ENCODE data around the gene CTPS2.
"Not testable (repeated sequence)": the region's sequence is repeated elsewhere in the genome, so short reads cannot be mapped to it uniquely, and the experiment has no call there.

CTPS2 gene

GRCh38 chrX:16618422-16618821 is 94.0 kb downstream of the CTPS2 start:
- no peak for TF ChIP-seq ZFX (IDR thresholded peaks at IDR 0.05; ENCODE audit: borderline replicate concordance)
- no peak for TF ChIP-seq CTCF (IDR thresholded peaks at IDR 0.05)
- no peak overlapping the region for H3K27ac ChIP-seq

- H3K27ac ChIP-seq: no peak overlapping the region
- TF ChIP-seq CTCF (IDR thresholded peaks at IDR 0.05) (no peak), ZFX (IDR thresholded peaks at IDR 0.05; ENCODE audit: borderline replicate concordance) (no peak)
These were observed 95.1 kb downstream of the CTPS2 start for GRCh38 chrX:16617382-16617781.

GRCh38 chrX:16612257-16612897 is 100.1 kb downstream of the CTPS2 start:
- H3K27ac ChIP-seq: no peak overlapping the region
- no peak for TF ChIP-seq CTCF (IDR thresholded peaks at IDR 0.05)
- TF ChIP-seq ZFX (IDR thresholded peaks at IDR 0.05; ENCODE audit: borderline replicate concordance): no peak

GRCh38 chrX:16610654-16611053 is 101.8 kb downstream of the CTPS2 start:
- H3K27ac ChIP-seq: not testable (repeated sequence)

GRCh38 chrX:16610121-16610621 is 102.3 kb downstream of the CTPS2 start:
- TF ChIP-seq ZFX (IDR thresholded peaks at IDR 0.05; ENCODE audit: borderline replicate concordance) (no peak), CTCF (IDR thresholded peaks at IDR 0.05) (no peak)
- no peak overlapping the region for H3K27ac ChIP-seq

- H3K27ac ChIP-seq: no peak overlapping the region
- TF ChIP-seq CTCF (IDR thresholded peaks at IDR 0.05) (no peak), ZFX (IDR thresholded peaks at IDR 0.05; ENCODE audit: borderline replicate concordance) (no peak)
These were observed 106.2 kb downstream of the CTPS2 start for GRCh38 chrX:16606142-16606720.

GRCh38 chrX:16604337-16604736 is 108.1 kb downstream of the CTPS2 start:
- H3K27ac ChIP-seq: no peak overlapping the region
- TF ChIP-seq CTCF (IDR thresholded peaks at IDR 0.05): no peak
- no peak for TF ChIP-seq ZFX (IDR thresholded peaks at IDR 0.05; ENCODE audit: borderline replicate concordance)

Data from 22Rv1 (cell line).